Progenitor cell of endocrine pancreas (in vitro differentiated cells): ENCODE data around the gene DOCK2. TPM values are rescaled to one million over a fixed set of nuclear protein-coding genes. Genes with fewer than 3 reads are reported as not detected.

ENCODE experiments used
- DNase-seq: peaks from one replicate; pipeline ENCODE4 v3.0.0; 2021; ENCODE audit warnings: low spot score; ENCODE audit not compliant: unreplicated experiment
- H3K27ac Mint-ChIP-seq: 2 replicates; pipeline ENCODE4 v1.8.0; 2021; ENCODE audit warnings: mild to moderate bottlenecking, moderate library complexity, mixed read lengths
- H3K27me3 Mint-ChIP-seq: 2 replicates; pipeline ENCODE4 v1.8.0; 2021; ENCODE audit warnings: mixed read lengths
- H3K36me3 Mint-ChIP-seq: 2 replicates; pipeline ENCODE4 v1.8.0; 2022; ENCODE audit warnings: mixed read lengths; ENCODE audit not compliant: insufficient read depth
- H3K4me1 Mint-ChIP-seq: 2 replicates; pipeline ENCODE4 v1.8.0; 2021; ENCODE audit warnings: low read depth, mixed read lengths
- H3K4me3 Mint-ChIP-seq: 2 replicates; pipeline ENCODE4 v1.8.0; 2021; ENCODE audit warnings: low read depth, mild to moderate bottlenecking, moderate library complexity, mixed read lengths
- H3K9me3 Mint-ChIP-seq: 2 replicates; pipeline ENCODE4 v1.8.0; 2021; ENCODE audit warnings: low read depth, mixed read lengths
- CTCF ChIP-seq: fragments of 200-600 bp; sonication (generic); IDR thresholded peaks from one replicate; pipeline ENCODE4 v1.5.0; 2021; ENCODE audit warnings: antibody characterized with exemption, mild to moderate bottlenecking; ENCODE audit not compliant: unreplicated experiment
- total RNA-seq: library from RNA; stranded (reverse); gene quantifications from 2 replicates; pipeline ENCODE4 v1.2.1, GENCODE V29; 2021

DOCK2 gene
- total RNA-seq, 1 donor from 2014 or later, result not detected

GRCh38 chr5:169922474-169922873, 285.4 kb downstream of the DOCK2 start:
- Mint-ChIP-seq H3K36me3 (no peaks in the 10 kb centered on the region), H3K4me3 (no peak overlapping the region), H3K9me3 (no peaks in the 10 kb centered on the region), H3K27ac (no peak overlapping the region), H3K4me1 (peaks cover 2% of the 10 kb centered on the region), H3K27me3 (peaks cover 19% of the 10 kb centered on the region)
- DNase-seq, result no peak
- TF ChIP-seq CTCF, result no peak

GRCh38 chr5:169923988-169924387, 286.9 kb downstream of the DOCK2 start:
- no peak for TF ChIP-seq CTCF
- H3K36me3 Mint-ChIP-seq, result no peaks in the 10 kb centered on the region
- H3K4me1 Mint-ChIP-seq, result peaks cover 2% of the 10 kb centered on the region
- no peaks in the 10 kb centered on the region for H3K9me3 Mint-ChIP-seq
- no peak overlapping the region for H3K4me3 Mint-ChIP-seq
- H3K27me3 Mint-ChIP-seq, result peaks cover 21% of the 10 kb centered on the region
- no peak overlapping the region for H3K27ac Mint-ChIP-seq
- DNase-seq, result no peak

- Mint-ChIP-seq H3K4me1 (no peaks in the 10 kb centered on the region), H3K27me3 (peaks cover 32% of the 10 kb centered on the region), H3K9me3 (no peaks in the 10 kb centered on the region), H3K27ac (no peak overlapping the region), H3K4me3 (no peak overlapping the region), H3K36me3 (no peaks in the 10 kb centered on the region)
- DNase-seq, result no peak
- TF ChIP-seq CTCF, result no peak
These were observed 296.1 kb downstream of the DOCK2 start for GRCh38 chr5:169933127-169933526.

GRCh38 chr5:169933616-169934015, 296.5 kb downstream of the DOCK2 start:
- Mint-ChIP-seq H3K9me3 (no peaks in the 10 kb centered on the region), H3K4me1 (no peaks in the 10 kb centered on the region), H3K36me3 (no peaks in the 10 kb centered on the region), H3K27ac (no peak overlapping the region), H3K27me3 (peaks cover 30% of the 10 kb centered on the region), H3K4me3 (no peak overlapping the region)
- TF ChIP-seq CTCF, result no peak
- DNase-seq, result no peak

GRCh38 chr5:169934990-169935389, 297.9 kb downstream of the DOCK2 start:
- H3K27ac Mint-ChIP-seq, result no peak overlapping the region
- peaks cover 30% of the 10 kb centered on the region for H3K27me3 Mint-ChIP-seq
- DNase-seq, result no peak
- no peaks in the 10 kb centered on the region for H3K9me3 Mint-ChIP-seq
- H3K4me1 Mint-ChIP-seq, result no peaks in the 10 kb centered on the region
- no peak overlapping the region for H3K4me3 Mint-ChIP-seq
- no peaks in the 10 kb centered on the region for H3K36me3 Mint-ChIP-seq
- no peak for TF ChIP-seq CTCF
